B cell (primary cell): Measurements from ENCODE around the gene EHBP1L1. TPM values are rescaled to one million over a fixed set of nuclear protein-coding genes. Genes with fewer than 3 reads are reported as not detected.

Experiments used
- ATAC-seq: fragments of 200-7000 bp; cut with Tn5 transposase; one replicate; pipeline ENCODE4 v1.10.0; 2021; ENCODE audit warnings: low read depth, mild to moderate bottlenecking, moderate number of reproducible peaks, moderate library complexity
- CTCF ChIA-PET: fragments of 350-600 bp; sonication (Branson Sonifier 250); formaldehyde crosslinking; loops from one replicate; lab custom pipeline; 2021; ENCODE audit warnings: antibody characterized with exemption, inconsistent platforms; lab: Charles Lee
- POLR2A ChIA-PET: fragments of 350-600 bp; sonication (Branson Sonifier 250); formaldehyde crosslinking; loops from one replicate; lab custom pipeline; 2021; ENCODE audit warnings: antibody characterized with exemption; lab: Charles Lee
- DNase-seq: peaks from one replicate; pipeline ENCODE4 v3.0.0; 2013
- H2AFZ ChIP-seq: 2 replicates; pipeline ENCODE4 v1.6.1; 2012; ENCODE audit warnings: mild to moderate bottlenecking, low read depth, low read length; ENCODE audit not compliant: insufficient read depth, poor library complexity, severe bottlenecking
- H3K27ac ChIP-seq, 2 donors: 1 replicate in 1 of 2; 2 replicates in 1 of 2; pipeline ENCODE4 v1.5.1; 2012 to 2013; ENCODE audit warnings: low read length in 2 of 2, mild to moderate bottlenecking in 2 of 2, moderate library complexity in 1 of 2
- H3K27me3 ChIP-seq, 4 experiments: fragments of 200-600 bp in 1 of 4; sonication (generic) in 1 of 4; replicated peaks in 1 of 4; 1 replicate in 2 of 4; 2 replicates in 2 of 4; pipeline versions ENCODE4 v1.6.1 to v1.7.0; 2013 to 2016; ENCODE audit warnings: low read length in 3 of 4, mild to moderate bottlenecking in 2 of 4, mixed read lengths in 1 of 4, moderate library complexity in 1 of 4; ENCODE audit not compliant: insufficient read depth in 4 of 4, control insufficient read depth in 3 of 4; ENCODE audit errors: control extremely low read depth in 1 of 4
- H3K36me3 ChIP-seq, 2 experiments: replicated peaks in 1 of 2; 1 replicate in 1 of 2; 2 replicates in 1 of 2; pipeline versions ENCODE4 v1.6.1 to v1.7.1; 2013; ENCODE audit warnings: low read length in 1 of 2; ENCODE audit not compliant: insufficient read depth in 2 of 2, control insufficient read depth in 1 of 2; ENCODE audit errors: control extremely low read depth in 1 of 2, extremely low read depth in 1 of 2
- H3K4me1 ChIP-seq, 2 donors: fragments of 200-600 bp in 1 of 2; sonication (generic) in 1 of 2; 1 replicate in 1 of 2; 2 replicates in 1 of 2; pipeline versions ENCODE4 v1.5.1 to v1.6.1; 2013 to 2017; ENCODE audit warnings: low read length in 2 of 2; ENCODE audit not compliant: control insufficient read depth in 2 of 2, insufficient read depth in 2 of 2
- H3K4me2 ChIP-seq: replicated peaks from 2 replicates; pipeline ENCODE3; 2012; ENCODE audit warnings: mild to moderate bottlenecking, low read depth, low read length; ENCODE audit not compliant: poor library complexity, severe bottlenecking
- H3K4me3 ChIP-seq, 5 experiments: fragments of 200-600 bp in 1 of 5; sonication (generic) in 1 of 5; 1 replicate in 3 of 5; 2 replicates in 2 of 5; pipeline versions ENCODE4 v1.5.1 to v1.7.0; 2011 to 2016; ENCODE audit warnings: low read length in 4 of 5, mild to moderate bottlenecking in 4 of 5, low read depth in 2 of 5, control low read depth in 1 of 5, moderate library complexity in 1 of 5; ENCODE audit not compliant: insufficient read depth in 1 of 5; ENCODE audit errors: control extremely low read depth in 1 of 5, extremely low read depth in 1 of 5
- H3K79me2 ChIP-seq: fragments of 200-600 bp; sonication (generic); one replicate; pipeline ENCODE4 v1.6.0; 2016; ENCODE audit warnings: low read length; ENCODE audit not compliant: control insufficient read depth, insufficient read depth
- H3K9ac ChIP-seq: fragments of 200-600 bp; sonication (generic); 2 replicates; pipeline ENCODE4 v1.6.1; 2017; ENCODE audit warnings: mild to moderate bottlenecking, low read length, moderate library complexity
- H3K9me3 ChIP-seq, 3 donors: one replicate each; pipeline versions ENCODE4 v1.6.1 to v1.7.1; 2013; ENCODE audit warnings: low read length in 2 of 3; ENCODE audit not compliant: control insufficient read depth in 2 of 3, insufficient read depth in 1 of 3; ENCODE audit errors: control extremely low read depth in 1 of 3
- H4K20me1 ChIP-seq: 2 replicates; pipeline ENCODE4 v1.6.0; 2012; ENCODE audit warnings: mild to moderate bottlenecking, low read length; ENCODE audit not compliant: insufficient read depth, control insufficient read depth, poor library complexity, severe bottlenecking
- H3K27ac Mint-ChIP-seq: one replicate; pipeline ENCODE4 v1.8.0; 2021; ENCODE audit warnings: mixed read lengths
- H3K27me3 Mint-ChIP-seq: one replicate; pipeline ENCODE4 v1.8.0; 2021; ENCODE audit warnings: mixed read lengths
- H3K4me1 Mint-ChIP-seq: one replicate; pipeline ENCODE4 v1.8.0; 2021; ENCODE audit warnings: mixed read lengths
- H3K4me3 Mint-ChIP-seq: one replicate; pipeline ENCODE4 v1.8.0; 2021; ENCODE audit warnings: mixed read lengths
- H3K9me3 Mint-ChIP-seq: one replicate; pipeline ENCODE4 v1.8.0; 2022; ENCODE audit warnings: mixed read lengths; ENCODE audit not compliant: insufficient read depth
- EZH2 ChIP-seq: IDR thresholded peaks from 2 replicates; pipeline ENCODE4 v1.6.1; 2012; ENCODE audit warnings: borderline replicate concordance, low read depth, mild to moderate bottlenecking, moderate library complexity, low read length; ENCODE audit not compliant: insufficient read depth, poor library complexity, severe bottlenecking
- WGBS: methylation state at CpG from one replicate; pipeline ENCODE4 v1.1.5; 2013; ENCODE audit warnings: missing lambda C conversion rate; ENCODE audit not compliant: insufficient coverage; 5-methylcytosine and 5-hydroxymethylcytosine counted together
- intact Hi-C: fragments of 100-400 bp; cut with micrococcal nuclease; formaldehyde crosslinking; loops from one replicate; pipeline ENCODE4 v1.10.0; 2022
- polyA plus RNA-seq: library from polyadenylated mRNA; depleted of rRNA; stranded (reverse); fragments of >200 nt; gene quantifications from 2 replicates; pipeline ENCODE4 v1.2.3, GENCODE V29; 2012
- total RNA-seq, 2 donors: library from RNA; stranded (reverse); fragments of 120-200 nt in 1 of 2; gene quantifications; 1 replicate in 1 of 2; 2 replicates in 1 of 2; pipeline versions ENCODE4 v1.2.3 to v1.2.4, GENCODE V29; 2013 to 2022
- TF ChIP-seq, protein P1 (sequence below): fragments of 200-600 bp; IDR thresholded peaks from one replicate; pipeline ENCODE4 v1.8.0; 2022; ENCODE audit warnings: antibody characterized with exemption, mild to moderate bottlenecking

EHBP1L1 gene
- total and polyA plus RNA-seq, 2 donors (not counting 1 experiment from before 2014, with no cell fraction given): 202 to 279 TPM

DNA sequence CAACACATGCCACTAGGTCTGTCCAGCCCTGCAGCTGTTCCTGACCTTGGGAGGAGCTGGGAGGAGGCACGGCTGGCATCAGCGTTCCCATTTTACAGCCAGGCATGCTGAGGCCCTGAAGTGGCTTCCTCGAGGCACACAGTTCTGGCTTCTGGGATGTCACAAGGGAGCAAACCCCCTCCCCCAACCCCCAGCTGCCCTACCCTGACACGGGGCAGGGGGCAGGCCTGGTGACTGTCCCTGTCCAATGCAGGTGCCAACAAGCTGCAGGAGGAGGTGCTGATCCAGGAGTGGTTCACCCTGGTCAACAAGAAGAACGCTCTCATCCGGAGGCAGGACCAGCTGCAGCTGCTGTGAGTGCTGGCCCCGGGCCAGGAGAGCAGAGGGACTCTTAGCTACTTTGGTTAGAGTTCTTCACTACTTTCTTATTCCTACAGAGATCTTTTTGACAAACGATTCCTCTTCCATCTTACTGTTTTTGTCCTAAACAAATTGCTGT, 14.4 kb downstream of the EHBP1L1 start:
- no peak overlapping the region for H3K27ac Mint-ChIP-seq
- no peak for DNase-seq
- H3K36me3 ChIP-seq: peaks cover 0 to 38% of the 10 kb centered on the region in 2 experiments
- no peaks in the 10 kb centered on the region for H3K27me3 ChIP-seq
- no peak overlapping the region for H3K4me3 ChIP-seq
- no peak overlapping the region for H3K27ac ChIP-seq
- ChIA-PET CTCF (interaction anchor here (0.7 to 9.7 kb wide), 14 partner anchors 11 to 316 kb away, joined by 3 to 144 read pairs (median 4); partner anchors contain the start of genes EHBP1L1, FAM89B, PCNX3 and ZNRD2), POLR2A (interaction anchor here (0.6 to 4.9 kb wide), 4 partner anchors 14 to 61 kb away, joined by 3 to 45 read pairs (median 6); partner anchors contain the start of genes EHBP1L1 and PCNX3)
- TF ChIP-seq EZH2: no peak
- TF ChIP-seq, protein P1, sequence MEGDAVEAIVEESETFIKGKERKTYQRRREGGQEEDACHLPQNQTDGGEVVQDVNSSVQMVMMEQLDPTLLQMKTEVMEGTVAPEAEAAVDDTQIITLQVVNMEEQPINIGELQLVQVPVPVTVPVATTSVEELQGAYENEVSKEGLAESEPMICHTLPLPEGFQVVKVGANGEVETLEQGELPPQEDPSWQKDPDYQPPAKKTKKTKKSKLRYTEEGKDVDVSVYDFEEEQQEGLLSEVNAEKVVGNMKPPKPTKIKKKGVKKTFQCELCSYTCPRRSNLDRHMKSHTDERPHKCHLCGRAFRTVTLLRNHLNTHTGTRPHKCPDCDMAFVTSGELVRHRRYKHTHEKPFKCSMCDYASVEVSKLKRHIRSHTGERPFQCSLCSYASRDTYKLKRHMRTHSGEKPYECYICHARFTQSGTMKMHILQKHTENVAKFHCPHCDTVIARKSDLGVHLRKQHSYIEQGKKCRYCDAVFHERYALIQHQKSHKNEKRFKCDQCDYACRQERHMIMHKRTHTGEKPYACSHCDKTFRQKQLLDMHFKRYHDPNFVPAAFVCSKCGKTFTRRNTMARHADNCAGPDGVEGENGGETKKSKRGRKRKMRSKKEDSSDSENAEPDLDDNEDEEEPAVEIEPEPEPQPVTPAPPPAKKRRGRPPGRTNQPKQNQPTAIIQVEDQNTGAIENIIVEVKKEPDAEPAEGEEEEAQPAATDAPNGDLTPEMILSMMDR: no peak
- H3K9me3 Mint-ChIP-seq: no peaks in the 10 kb centered on the region
- H3K4me2 ChIP-seq: no peak overlapping the region
- no peaks in the 10 kb centered on the region for H3K27me3 Mint-ChIP-seq
- H3K9me3 ChIP-seq: no peaks in the 10 kb centered on the region
- no peak overlapping the region for H3K9ac ChIP-seq
- WGBS: 88% methylated on average over 4 of the region's 8 CpGs
- no peak overlapping the region for H2AFZ ChIP-seq
- H3K4me3 Mint-ChIP-seq: no peak overlapping the region
- peaks cover 24% of the 10 kb centered on the region for H4K20me1 ChIP-seq
- H3K4me1 Mint-ChIP-seq: peaks cover 46% of the 10 kb centered on the region
- H3K4me1 ChIP-seq: peaks cover 31 to 51% of the 10 kb centered on the region in 2 donors
- intact Hi-C loops: no loop called here
- H3K79me2 ChIP-seq: no peaks in the 10 kb centered on the region
- ATAC-seq: no peak
